Embryonic facial prominence (tissue), 1 donor: ENCODE measurements around the gene TMEM41A.
"Not testable (repeated sequence)": the region's sequence is repeated elsewhere in the genome, so short reads cannot be mapped to it uniquely, and the experiment has no call there.

Experiments
- DNase-seq: peaks from one replicate; pipeline ENCODE4 v3.0.0-alpha.2; 2016; ENCODE audit errors: extremely low spot score

The TMEM41A gene

DNA sequence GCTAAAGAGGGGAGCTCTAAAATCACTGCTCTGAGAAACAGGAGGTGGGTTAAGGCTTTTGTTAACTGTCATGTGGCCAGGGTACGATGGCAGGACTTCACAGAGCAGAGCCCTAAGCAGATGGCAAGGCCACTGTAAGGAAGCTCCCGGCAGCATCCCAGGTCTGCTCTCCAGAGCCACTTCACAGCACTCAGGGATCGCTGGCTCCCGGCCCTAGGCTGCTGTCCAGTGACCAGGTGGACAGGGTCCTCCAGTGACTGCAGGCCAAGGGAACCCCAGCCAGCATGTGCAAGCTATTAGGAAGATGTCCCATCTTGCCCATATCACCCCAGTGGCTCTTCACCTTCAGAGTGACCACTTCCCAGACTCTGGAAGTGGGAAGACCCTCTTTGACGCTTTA, 10.4 kb downstream of the TMEM41A start:
- no peak for DNase-seq

DNA sequence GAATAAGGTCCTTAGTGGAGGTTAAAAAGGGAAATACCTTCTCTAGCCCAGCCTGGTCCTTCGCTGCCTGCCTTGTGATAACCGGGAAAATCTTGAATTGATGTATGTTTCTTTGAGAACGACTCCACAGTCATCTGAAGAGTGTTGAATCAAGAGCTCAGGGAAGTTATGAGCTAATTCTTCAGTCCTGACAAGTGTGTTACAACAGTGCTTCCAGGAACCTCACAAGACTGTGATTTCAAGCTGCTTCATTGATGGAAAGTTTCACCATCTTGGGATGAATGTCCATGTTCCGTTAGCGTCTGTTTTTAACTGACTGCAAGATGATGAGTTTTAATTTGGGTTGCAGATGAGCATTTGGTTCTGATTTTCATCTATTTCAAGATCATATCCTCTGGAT, 12.4 kb downstream of the TMEM41A start:
- no peak for DNase-seq

DNA sequence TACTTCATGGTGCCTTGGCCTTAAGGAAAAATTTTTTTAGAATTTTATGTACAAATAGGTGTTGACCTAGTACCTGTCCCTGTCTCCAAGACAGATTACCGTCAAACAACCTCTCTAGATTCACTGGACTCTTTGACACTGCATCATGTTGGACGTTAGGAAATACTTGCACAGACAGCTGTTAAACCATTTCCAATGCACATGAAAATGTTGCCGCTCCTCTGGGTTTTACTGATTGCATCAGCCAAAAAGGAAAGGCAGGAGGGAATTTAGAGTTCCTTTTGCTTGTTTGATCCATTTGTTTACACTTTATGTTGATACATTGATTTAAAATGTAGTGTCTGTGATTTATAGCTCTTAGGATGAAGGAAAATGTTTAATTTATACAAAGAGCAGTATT, 14.5 kb downstream of the TMEM41A start:
- DNase-seq = no peak

DNA sequence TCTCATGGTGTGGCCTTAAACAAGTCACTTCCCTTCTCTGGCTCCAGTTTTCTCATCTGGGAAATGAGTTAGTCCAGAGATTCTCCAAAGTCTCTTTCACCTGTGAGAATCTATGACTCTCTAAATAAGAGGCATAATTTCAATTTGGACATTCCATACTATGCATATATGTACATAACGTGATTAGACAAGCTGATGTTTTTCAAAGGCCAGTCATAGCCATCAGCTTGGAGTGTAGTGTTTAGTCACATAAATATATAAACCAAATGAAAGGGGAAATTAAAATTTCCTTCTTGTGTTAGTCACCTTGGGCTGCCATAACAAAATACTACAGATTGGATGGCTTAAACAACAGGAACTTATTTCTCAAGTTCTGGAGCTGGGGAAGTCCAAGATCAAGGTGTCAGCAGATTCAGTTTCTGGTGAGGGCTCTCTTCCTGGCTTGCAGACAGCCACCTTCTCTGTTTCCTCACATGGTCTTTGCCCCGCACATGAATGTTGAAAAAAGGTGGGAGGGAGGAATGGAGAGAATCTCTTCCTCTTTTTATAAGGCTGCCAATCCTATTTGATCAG, 19.4 kb downstream of the TMEM41A start:
- no peak for DNase-seq

DNA sequence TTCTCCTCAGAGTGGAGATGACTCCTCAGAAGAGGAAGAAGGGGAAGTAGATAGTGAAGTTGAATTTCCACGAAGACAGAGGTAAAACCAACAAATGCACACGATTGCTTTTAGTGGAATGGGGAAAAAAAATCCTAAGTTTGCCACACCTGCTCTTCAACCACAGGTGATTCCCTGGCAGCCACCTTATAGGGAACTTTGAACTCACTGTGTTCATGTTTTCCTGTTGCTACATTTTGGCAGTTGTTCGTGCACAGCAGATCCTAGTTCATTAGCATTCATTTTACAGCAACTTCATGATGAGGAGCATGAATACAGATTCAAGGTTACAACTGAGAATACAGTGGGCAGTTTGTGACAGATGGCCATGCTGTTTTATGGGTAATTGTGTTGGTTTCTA, 21.5 kb downstream of the TMEM41A start:
- no peak for DNase-seq

DNA sequence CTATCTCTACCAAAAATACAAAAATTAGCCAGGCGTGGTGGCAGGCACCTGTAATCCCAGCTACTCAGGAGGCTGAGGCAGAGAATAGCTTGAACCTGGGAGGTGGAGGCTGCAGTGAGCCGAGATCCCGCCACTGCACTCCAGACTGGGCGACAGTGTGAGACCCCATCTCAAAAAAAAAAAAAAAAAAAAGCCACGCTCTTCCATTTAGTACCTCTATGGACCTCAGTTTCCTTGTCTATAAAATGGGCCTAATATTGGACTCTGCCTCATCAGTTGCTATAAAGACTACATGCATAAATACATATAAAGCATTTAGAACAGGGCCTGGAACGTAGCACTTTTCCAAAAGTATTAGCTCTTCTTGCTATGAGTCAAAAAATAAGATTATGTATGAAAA, 23.9 kb downstream of the TMEM41A start:
- not testable (repeated sequence) for DNase-seq

DNA sequence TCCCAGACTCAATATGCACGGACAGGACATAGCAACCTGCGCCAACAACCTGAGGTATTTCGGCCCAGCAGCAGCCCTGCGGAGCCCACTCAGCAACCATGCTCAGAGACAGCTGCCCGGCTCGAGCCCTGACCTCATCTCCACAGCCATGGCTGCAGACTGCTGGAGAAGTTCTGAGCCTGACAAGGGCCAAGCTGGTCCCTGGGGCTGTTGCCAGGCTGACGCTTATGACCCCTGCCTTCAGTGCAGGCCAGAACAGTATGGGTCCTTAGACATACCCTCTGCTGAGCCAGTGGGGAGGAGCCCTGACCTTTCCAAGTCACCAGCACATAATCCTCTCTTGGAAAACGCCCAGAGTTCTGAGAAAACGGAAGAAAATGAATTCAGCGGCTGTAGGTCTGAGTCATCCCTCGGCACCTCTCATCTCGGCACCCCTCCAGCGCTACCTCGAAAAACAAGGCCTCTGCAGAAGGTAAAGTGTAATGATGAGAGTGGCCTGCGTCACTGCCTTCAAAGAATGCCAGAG, 25.5 kb downstream of the TMEM41A start:
- no peak for DNase-seq

DNA sequence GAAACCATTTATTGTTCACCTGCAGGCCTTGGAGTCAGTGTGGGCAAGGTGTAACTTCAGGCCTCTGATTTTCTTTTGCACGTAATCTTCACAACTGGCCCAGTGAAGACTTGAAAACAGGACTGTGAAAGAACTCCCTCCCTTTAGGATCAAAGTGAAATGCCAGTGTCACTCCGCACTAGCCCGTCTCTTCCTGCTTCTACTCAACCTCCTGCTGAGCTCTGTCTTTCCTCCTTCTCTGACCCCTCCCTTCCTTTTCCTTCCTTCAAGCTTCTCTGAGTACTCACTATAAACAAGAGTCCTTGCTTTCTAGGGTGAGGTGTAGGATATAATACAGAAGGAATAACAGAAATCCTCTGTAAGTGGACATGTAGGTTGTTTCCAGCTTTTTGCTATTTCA, 28.5 kb downstream of the TMEM41A start:
- no peak for DNase-seq

DNA sequence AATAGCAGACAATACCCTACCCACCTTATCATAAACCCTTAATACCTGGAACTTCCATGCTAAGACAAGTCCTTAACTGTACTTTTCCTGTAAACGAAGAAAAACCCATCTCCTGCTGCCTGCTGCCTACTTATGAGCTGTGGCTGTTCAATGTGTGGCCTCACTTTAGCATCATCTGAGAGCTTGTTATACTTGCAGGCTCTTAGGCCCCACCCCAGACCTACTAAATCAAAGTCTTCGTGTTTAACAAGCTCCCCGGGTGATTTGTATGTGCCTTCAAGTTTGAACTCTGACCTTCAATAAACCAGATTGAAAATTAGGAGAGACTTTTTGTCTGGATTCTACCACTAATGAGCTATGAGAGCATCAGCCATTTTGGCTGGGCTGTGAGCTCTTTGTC, 29.3 kb downstream of the TMEM41A start:
- no peak for DNase-seq

DNA sequence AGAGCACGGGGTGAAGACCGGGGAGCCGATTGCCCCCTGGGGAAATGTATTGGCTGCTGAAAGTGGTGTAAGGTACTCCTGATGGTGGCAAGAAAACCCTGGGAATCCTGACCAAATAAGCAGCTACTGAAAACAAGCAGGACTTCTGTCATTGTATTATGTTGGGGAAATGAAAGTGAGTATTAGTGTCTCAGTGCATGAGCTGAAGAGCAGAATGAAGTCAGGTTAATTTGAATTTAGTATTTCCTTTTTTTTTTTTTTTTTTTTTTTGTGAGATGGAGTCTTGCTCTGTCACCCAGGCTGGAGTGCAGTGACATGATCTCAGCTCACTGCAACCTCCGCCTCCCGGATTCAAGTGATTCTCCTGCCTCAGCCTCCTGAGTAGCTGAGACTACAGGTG, 32.7 kb downstream of the TMEM41A start:
- not testable (repeated sequence) for DNase-seq

DNA sequence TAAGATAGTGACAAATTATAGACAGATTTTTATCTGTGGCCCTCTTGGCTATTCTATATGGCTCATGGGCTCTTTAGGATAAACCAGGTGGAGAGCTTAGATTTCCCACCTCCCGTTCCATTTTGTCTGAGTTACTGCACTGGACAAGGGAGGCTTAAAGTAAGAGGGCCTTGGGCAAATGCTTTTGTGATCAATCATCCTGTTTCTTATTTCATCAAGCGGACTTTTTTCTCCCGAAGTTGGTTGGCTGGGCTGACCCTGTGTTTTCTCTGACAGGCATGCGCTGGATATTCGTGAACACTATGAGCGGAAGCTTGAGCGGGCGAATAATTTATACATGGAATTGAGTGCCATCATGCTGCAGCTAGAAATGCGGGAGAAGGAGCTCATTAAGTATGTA, 33.4 kb downstream of the TMEM41A start:
- no peak for DNase-seq

DNA sequence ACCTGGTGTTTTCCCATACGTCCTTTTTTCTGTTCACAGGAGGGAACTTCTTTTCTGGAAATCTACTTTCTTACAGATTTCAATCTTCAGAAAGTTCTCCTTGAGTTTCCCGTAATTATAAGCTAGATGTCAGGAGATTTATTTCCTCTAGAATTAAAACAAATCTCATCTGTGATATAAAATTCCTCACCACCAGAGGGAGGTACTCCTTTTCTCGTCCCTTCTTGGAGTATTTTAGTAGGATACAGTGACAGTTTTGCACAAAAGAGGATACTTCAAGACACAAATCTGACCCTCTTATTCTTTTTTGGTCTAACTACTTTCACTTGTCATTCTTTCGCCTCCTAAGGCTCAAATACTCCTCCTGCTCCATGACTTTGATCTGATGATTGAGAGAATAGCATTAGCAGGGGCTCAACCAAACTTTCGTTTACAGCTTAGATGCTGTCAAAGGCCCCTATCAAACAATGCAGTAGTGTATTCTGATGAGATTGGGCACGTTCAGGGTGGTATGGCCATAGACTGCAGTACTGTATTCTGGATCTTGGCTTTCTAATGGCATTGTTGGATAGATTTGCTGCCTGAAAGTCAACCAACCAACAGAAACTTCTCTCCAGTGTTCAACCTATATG, 38.0 kb downstream of the TMEM41A start:
- DNase-seq = no peak

DNA sequence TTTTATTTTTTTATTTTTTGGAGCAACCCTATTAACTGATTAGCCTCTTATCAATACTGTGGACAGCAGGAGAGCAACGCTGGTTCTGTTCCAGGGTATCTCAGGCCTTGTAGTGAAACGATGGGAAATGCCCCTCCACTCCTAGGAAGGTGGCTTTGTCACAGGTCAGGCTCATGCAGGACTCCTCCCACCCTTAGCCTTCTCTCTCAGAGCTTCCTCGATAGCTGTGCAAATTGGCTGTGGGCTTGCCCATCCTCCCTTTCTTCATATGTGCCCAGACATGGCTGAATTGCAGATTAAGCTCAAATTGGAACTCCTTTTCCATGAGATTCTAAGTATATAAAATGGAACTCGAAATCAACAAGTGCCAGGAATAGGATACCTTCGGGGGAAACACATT, 38.5 kb downstream of the TMEM41A start:
- DNase-seq = no peak

DNA sequence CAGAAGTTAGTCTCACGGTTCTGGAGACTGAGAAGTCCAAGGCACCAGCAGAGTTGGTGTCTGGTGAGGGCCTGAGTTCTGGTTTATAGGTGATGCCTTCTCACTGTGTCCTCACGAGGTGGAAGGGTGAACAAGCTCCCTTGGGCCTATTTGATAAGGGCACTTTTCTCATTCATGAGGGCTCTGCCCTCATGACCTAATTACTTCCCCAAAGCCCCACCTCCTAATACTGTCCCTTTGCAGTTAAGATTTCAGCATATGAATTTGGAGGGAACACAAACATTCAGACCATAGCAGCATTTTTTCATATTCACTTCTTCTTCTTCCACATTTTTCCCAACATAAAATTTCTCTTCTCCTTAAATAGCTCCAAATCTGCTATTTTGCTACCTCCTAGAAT, 41.5 kb downstream of the TMEM41A start:
- DNase-seq = no peak

DNA sequence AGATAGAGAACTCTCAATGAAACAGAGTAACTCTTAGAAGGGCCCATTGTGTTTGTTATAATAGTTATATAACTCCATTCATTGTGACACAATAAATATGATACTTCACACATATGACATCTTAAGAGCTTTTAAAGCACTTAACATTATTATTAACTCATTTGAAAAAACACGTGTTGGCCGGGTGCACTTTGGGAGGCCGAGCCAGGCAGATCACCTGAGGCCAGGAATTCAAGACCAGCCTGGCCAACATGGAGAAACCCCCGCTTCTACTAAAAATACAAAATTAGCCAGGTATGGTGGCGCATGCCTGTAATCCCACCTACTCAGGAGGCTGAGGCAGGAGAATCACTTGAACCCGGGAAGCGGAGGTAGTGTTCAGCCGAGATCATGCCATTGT, 47.4 kb downstream of the TMEM41A start:
- DNase-seq = not testable (repeated sequence)

DNA sequence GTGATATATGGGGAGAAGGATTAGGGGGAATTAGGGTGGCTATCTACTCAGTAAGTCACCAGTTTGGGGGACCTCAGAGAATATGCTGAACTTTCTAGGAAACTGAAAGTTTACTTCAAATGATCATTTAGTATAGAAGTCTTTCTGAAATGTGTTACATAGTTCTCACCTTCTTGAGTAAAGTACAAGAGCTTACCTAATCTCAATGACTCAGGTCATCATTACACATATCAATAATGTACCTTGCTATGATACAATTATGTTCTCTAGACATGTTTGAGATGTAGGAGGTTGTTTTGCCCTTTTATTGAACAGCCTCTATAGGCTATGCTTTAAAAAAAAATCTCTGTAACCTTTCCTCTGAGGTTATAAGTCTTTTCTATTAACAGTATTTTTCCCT, 50.7 kb downstream of the TMEM41A start:
- no peak for DNase-seq

DNA sequence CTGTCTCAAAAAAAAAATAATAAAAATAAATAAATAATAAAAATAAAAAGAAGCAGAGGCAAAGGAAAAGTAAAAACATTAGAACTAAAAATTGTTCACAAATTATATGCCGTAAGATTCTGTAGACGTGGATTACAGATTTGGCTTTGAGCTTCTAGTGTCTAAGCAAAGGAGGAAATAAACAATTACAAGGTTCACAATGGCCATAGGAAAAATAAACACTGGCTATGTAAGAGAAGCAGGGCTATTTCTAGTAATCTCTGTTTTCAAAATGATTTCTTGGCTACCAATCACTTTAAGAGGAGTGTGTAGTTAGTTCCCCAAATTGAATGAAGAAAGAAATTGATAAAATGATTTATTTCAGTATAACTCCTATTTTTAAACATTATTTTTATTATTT, 54.5 kb downstream of the TMEM41A start:
- DNase-seq = no peak

DNA sequence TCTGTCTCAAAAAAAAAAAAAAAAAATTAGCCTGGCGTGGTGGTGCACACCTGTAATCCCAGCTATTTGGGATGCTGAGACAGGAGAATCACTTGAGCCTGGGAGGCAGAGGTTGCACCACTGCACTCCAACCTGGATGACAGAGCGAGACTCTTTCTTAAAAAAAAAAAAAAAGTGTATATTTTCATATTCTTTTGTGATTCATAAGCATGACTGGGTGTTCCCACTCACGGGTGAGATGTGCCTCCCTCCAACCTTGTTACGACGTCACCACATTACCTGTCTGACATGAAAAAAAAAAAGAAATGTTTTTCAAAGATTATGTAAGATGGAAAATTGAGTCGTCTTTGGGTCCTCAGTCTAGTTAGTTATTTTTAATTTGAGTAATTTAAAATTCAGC, 56.8 kb downstream of the TMEM41A start:
- no peak for DNase-seq

DNA sequence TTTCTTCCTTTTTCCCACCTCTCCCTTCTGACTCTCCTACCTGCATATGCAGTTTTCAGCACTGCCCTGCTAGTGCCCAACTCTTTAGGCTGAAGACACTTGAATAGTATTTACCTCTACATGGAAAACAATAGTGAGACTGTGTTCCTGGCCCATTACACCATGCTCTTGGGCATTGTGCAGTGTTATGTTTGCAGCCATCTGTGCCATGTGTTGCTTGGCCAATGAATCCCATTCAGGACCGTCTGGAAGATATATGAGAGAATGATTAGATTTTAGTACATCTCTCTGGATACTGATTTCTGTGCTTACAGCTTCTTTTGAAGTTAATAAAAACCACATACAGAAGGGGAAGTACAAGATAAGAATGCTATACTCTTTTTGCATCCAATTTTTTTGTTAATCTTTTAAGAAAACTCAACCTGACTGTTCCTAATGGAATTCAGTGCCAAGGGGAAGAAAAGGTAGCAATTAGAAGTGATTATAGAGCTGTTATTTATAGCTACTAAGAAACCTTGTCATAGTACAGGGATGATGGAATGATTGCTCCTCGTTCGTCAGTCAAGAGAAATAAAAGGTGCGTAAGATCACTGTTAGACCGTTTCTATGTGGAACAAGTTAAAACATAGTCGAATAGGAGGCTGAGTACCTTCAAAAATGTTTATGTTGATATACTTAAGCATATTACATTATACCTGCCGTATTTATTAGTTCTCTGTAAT, 58.9 kb downstream of the TMEM41A start:
- DNase-seq = no peak
